Activated T-helper 1 cell treated with anti-CD3 and anti-CD28 coated beads, Interleukin-12 subunit alpha, Interleukin-12 subunit beta, Interleukin-2, Interleukin-4 antibody, amounts not matched to agents 30 ng/mL and 10 ng/mL and 1 ng/mL, durations not matched to agents 14 hours and 24 hours and 36 hours (primary cell): ENCODE results near the gene HTR4. TPM values are rescaled to one million over a fixed set of nuclear protein-coding genes. Genes with fewer than 3 reads are reported as not detected.
"Not testable (repeated sequence)": the region's sequence is repeated elsewhere in the genome, so short reads cannot be mapped to it uniquely, and the experiment has no call there.

ENCODE experiments used
- DNase-seq: peaks from one replicate; pipeline ENCODE4 v3.0.0; 2021; ENCODE audit warnings: low spot score
- H3K27ac Mint-ChIP-seq: one replicate; pipeline ENCODE4 v1.8.0; 2021; ENCODE audit warnings: mild to moderate bottlenecking, mixed read lengths
- H3K27me3 Mint-ChIP-seq: one replicate; pipeline ENCODE4 v1.8.0; 2022; ENCODE audit warnings: mild to moderate bottlenecking, moderate library complexity, mixed read lengths; ENCODE audit not compliant: insufficient read depth
- H3K36me3 Mint-ChIP-seq: one replicate; pipeline ENCODE4 v1.8.0; 2021; ENCODE audit warnings: low read depth, mixed read lengths
- H3K4me1 Mint-ChIP-seq: one replicate; pipeline ENCODE4 v1.8.0; 2021; ENCODE audit warnings: low read depth, mixed read lengths
- H3K4me3 Mint-ChIP-seq: one replicate; pipeline ENCODE4 v1.8.0; 2021; ENCODE audit warnings: mild to moderate bottlenecking, moderate library complexity, mixed read lengths
- H3K9me3 Mint-ChIP-seq: one replicate; pipeline ENCODE4 v1.8.0; 2021; ENCODE audit warnings: mixed read lengths
- intact Hi-C: fragments of 100-400 bp; cut with micrococcal nuclease; formaldehyde crosslinking; loops from one replicate; pipeline ENCODE4 v1.15.1; 2024
- total RNA-seq: library from RNA; stranded (reverse); gene quantifications from 2 replicates; pipeline ENCODE4 v1.2.3, GENCODE V29; 2022

HTR4 gene
- total RNA-seq, 1 donor from 2014 or later, result not detected

DNA sequence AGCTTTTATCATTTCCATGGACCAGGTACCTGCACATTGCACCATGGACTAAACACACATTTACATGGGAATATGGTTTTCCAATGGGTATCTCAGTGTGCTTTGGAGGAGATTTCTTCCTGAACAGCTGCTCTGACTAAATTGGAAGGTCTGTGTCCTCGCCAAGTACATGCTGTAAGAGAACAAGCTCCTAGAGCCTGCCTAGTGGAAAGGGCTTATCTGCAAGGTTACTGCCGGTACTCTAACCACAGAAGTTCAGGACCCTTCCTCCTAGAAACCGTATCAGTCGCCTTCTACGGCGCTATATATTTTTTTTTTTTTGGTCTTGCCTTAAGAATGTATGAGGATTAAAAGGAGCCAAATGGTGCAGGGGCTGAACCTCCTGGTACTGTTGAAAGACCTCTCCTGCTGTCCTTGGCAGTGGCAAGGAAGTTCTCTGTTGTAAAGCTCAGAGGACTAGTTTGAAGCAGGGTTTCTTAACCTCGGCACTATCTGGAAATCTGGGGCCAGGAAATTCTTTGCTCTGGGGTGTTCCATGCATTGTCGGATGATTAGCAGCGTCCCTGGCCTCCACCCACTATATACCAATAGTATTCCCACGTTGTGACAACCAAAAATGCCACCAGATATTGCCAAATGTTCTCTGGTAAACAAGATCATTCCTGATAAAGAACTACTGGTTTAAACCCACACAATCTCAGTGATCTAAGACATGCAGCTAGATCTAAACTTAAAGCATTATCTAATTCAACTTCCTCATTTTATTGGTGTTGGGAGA is 163.1 kb downstream of the HTR4 start:
- intact Hi-C loops, result no loop called here
- no peaks in the 10 kb centered on the region for H3K9me3 Mint-ChIP-seq

DNA sequence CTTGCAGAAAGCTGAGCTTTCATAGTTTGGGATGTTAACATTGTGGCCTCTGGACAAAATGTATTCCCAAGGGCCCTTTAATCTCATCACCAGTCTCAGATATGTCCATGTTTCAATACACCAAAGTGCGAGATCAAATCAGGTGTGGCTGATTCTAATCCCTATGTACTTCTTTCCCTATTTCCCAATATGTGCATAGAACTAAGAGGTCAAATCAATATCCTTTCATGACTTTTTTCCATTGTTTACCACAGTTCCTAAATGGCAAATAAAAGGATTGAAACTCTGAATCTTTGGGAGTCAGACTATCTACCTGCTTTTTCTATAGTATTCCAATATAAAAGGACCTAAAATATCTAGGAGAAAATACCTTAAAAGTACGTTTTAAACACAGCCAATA is 165.6 kb downstream of the HTR4 start:
- intact Hi-C loops, result no loop called here
- no peak overlapping the region for H3K27ac Mint-ChIP-seq
- no peak for DNase-seq
- peaks cover 24% of the 10 kb centered on the region for H3K27me3 Mint-ChIP-seq
- H3K4me1 Mint-ChIP-seq, result no peaks in the 10 kb centered on the region
- H3K4me3 Mint-ChIP-seq, result no peak overlapping the region
- H3K9me3 Mint-ChIP-seq, result no peaks in the 10 kb centered on the region
- no peaks in the 10 kb centered on the region for H3K36me3 Mint-ChIP-seq

More for the DNA sequence above, 163.1 kb downstream of the HTR4 start:
- no peak for DNase-seq
- H3K27me3 Mint-ChIP-seq, result peaks cover 23% of the 10 kb centered on the region
- no peaks in the 10 kb centered on the region for H3K36me3 Mint-ChIP-seq
- H3K27ac Mint-ChIP-seq, result no peak overlapping the region
- no peaks in the 10 kb centered on the region for H3K4me1 Mint-ChIP-seq
- no peak overlapping the region for H3K4me3 Mint-ChIP-seq

DNA sequence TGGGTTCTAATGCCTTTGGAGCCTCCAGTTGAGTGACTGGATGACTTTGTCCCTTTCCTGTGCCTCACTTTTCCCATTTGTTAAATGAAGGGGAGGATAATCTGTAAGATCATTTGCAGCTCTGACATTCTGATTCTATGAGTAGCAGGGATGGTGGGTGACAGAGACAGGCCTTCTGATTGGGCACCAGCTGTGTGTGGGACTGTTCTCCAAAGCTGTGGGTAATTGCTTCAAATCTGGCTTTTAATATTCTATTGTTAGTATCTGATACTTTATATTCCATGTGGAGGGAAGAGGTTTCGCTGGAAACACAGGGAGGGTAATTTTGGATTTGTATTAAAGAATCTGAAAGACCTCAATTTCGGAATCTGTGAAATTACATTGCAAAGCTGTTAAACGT is 167.9 kb downstream of the HTR4 start:
- intact Hi-C loops, result no loop called here
- H3K27ac Mint-ChIP-seq, result no peak overlapping the region
- no peak overlapping the region for H3K4me3 Mint-ChIP-seq
- H3K4me1 Mint-ChIP-seq, result no peaks in the 10 kb centered on the region
- H3K9me3 Mint-ChIP-seq, result no peaks in the 10 kb centered on the region
- H3K36me3 Mint-ChIP-seq, result no peaks in the 10 kb centered on the region
- DNase-seq, result no peak
- H3K27me3 Mint-ChIP-seq, result peaks cover 27% of the 10 kb centered on the region

DNA sequence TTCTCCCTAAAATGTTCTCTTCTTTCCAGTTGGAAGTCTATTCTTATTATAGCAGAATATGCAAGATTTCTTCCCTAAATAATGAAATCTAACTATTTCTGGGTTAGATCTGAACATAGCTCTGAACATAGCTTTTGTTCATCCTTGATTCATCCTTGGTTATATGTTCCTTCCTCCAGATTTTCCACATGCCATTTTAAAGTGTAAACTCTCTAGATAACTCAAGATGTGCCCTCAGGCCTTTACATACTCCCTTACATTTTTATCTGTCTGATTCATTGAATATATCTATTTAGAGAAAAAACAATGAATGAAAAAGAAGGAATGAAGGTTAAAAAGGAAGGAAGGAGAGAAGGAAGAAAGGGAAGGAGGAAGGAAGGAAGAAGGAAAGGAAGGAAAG is 169.7 kb downstream of the HTR4 start:
- Mint-ChIP-seq H3K27me3 (peaks cover 18% of the 10 kb centered on the region), H3K4me3 (no peak overlapping the region), H3K27ac (no peak overlapping the region), H3K4me1 (no peaks in the 10 kb centered on the region), H3K9me3 (no peaks in the 10 kb centered on the region), H3K36me3 (no peaks in the 10 kb centered on the region)
- no peak for DNase-seq
- intact Hi-C loops, result no loop called here

DNA sequence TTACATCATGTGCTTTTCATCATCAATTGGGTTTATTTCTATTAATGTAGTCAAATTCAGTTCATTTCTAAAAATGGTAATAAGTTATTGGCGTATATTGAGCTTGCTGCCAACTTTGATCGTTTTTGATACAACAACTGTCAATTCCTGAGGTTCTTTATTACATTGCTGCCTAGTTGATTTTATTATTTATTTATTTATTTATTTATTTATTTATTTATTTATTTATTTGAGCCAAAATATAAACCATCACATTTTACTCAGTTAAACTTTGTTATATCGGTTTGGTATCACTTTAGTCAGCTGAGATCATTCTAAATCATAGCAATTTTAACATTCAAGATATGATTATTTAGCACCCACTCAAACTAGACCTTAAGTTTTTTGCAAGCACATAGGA is 170.6 kb downstream of the HTR4 start:
- intact Hi-C loops, result loop anchor here (1.0 kb wide), 2 partner anchors 39 to 248 kb away; no protein-coding TSS in a partner anchor
- Mint-ChIP-seq H3K4me3 (no peak overlapping the region), H3K27me3 (peaks cover 15% of the 10 kb centered on the region), H3K36me3 (no peaks in the 10 kb centered on the region), H3K27ac (no peak overlapping the region), H3K4me1 (no peaks in the 10 kb centered on the region), H3K9me3 (no peaks in the 10 kb centered on the region)
- DNase-seq, result no peak

DNA sequence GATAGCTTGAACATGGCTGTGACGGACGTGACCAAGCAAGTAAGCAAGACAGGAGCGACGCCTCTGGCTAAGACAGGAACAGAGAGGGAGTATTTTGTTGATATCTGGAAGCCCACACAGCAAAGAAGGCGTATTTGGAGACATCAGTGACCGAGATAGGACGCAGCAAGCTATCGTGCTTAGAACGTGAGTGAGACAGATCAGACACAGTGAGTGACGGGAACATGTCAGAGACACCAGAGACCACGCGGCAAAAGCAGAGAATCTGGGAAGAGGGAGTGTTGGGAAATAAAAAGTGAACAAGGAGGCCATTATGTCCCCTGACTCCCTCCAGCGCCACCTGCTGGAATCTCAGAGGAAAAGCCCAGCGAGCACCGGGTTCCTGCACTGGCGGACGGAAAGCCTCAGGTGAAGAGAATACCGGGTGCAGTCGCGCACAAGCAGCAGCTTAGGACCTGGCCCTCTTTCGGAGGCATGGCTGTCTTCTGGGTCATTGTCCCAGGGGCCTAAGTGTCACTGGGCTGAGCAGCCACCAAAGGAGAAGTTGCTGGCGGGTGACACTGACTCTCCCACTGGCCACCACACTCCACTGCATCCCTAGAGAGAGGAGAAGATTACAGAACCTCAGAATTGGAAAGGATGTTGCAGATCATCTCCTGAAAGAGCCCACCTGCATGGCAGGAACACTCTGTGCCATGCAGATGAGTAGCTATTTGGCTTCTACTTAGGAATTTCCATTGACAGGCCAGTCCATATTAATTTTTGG is 171.4 kb downstream of the HTR4 start:
- Mint-ChIP-seq H3K36me3 (no peaks in the 10 kb centered on the region), H3K9me3 (no peaks in the 10 kb centered on the region), H3K27me3 (peaks cover 15% of the 10 kb centered on the region), H3K27ac (no peak overlapping the region), H3K4me1 (no peaks in the 10 kb centered on the region), H3K4me3 (no peak overlapping the region)
- intact Hi-C loops, result loop anchor here (1.0 kb wide), 3 partner anchors 39 to 304 kb away; no protein-coding TSS in a partner anchor
- DNase-seq, result peak; percentile 49

DNA sequence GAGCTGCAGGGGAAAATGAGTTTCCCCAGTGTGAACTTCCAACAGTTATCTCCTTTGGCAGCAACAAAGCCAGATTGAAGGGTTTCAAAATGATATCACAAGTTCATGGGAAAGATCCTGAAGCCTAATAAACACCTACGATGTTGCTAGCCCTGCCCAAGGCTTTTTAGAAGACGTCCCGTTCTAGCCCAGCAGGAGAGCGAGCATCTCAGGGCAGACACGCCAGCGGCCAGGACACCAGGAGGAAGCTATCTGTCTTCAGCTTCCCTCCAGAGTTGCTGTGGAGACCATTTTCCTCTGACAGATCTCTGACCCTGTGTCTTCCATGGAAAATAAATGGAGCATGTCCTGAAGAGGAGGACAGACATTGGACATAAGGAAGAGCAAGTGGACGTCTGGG is 172.1 kb downstream of the HTR4 start:
- DNase-seq, result no peak
- Mint-ChIP-seq H3K27ac (no peak overlapping the region), H3K36me3 (no peaks in the 10 kb centered on the region), H3K27me3 (peaks cover 12% of the 10 kb centered on the region), H3K4me1 (no peaks in the 10 kb centered on the region), H3K4me3 (no peak overlapping the region), H3K9me3 (no peaks in the 10 kb centered on the region)
- intact Hi-C loops, result loop anchor here (1.0 kb wide), 1 partner anchor 303 kb away; no protein-coding TSS in a partner anchor

DNA sequence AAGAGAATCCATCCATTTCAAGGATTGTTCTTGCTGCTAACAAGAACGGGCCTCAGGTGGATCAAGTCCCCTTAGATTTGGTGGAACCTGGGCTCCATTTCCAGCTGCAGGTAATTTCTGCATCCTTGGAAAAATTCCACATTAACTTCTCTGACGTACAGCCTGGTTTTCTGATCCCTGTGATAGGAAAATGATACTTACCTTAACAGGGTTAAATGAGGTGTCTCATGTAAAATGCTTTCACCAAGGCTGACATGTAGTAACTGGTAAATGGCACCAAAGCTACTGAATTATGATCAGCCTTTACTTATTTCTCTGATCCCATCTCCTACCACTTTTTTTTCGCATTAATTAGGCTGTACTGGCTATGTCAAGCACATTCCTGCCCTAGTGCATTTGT is 176.9 kb downstream of the HTR4 start:
- intact Hi-C loops, result no loop called here
- Mint-ChIP-seq H3K9me3 (no peaks in the 10 kb centered on the region), H3K4me1 (no peaks in the 10 kb centered on the region), H3K4me3 (no peak overlapping the region), H3K27ac (no peak overlapping the region), H3K36me3 (no peaks in the 10 kb centered on the region), H3K27me3 (peaks cover 4% of the 10 kb centered on the region)
- no peak for DNase-seq

DNA sequence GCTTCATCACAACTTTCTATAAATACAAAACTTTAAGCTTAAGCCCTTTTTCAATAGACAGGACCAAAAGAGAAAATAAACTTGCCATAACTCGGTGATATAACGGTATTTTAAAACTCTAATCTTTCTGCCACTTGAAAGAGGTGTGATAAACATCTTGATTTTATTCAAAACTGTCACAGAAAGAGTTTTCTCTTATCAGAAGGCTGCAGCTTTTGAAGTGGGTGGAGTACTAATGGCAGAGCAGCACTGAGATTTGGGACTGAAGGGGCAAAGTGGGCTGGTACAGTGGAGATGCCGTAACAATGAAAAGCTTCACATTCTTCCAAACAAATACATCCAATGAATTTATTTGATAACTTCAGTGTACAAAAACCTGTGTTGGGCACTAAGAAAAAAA is 178.0 kb downstream of the HTR4 start:
- Mint-ChIP-seq H3K4me3 (no peak overlapping the region), H3K27ac (no peak overlapping the region), H3K4me1 (no peaks in the 10 kb centered on the region), H3K36me3 (no peaks in the 10 kb centered on the region), H3K27me3 (peaks cover 4% of the 10 kb centered on the region), H3K9me3 (no peaks in the 10 kb centered on the region)
- intact Hi-C loops, result no loop called here
- DNase-seq, result no peak

DNA sequence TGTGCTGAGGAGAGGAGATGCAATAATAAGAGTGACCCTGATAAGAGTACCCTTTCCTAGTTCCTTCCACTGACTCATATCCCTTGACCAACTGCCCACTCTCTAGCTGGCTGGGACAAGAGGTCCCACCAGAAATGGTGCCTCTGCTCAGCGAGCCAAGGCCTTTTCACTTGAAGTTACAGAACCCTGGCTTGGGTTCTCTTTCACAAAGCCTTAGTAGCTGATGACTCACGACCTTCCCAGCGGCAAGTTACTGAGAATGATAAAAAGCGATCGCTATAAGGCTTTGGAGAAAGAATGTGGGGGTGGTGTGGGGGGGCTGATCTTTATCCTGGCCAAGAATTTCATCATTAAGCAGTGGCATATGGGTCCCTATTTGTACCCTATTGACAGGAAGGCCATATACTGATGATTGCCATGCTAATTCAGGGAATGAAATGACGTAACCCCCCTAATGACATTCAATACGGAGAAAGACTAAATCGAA is 180.3 kb downstream of the HTR4 start:
- peaks cover 4% of the 10 kb centered on the region for H3K27me3 Mint-ChIP-seq
- H3K4me3 Mint-ChIP-seq, result no peak overlapping the region

DNA sequence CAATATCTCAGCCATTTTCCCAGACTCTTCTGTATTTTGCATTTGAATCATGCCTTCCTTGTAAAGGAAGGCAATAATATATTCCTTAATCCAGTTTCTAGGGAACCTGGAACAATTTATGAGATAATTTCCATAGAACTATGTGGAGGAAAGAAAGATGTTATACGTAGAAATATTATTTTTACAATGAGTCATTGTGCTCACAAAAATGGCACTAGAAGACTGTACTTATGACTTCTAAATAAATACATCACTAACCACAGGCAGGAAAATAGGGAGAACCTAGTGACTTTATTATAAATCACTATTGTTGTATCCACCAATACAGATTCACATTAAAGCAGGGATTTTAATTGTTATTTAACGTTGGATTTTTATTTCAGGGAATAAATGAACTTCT is 182.9 kb downstream of the HTR4 start:
- no peaks in the 10 kb centered on the region for H3K36me3 Mint-ChIP-seq
- H3K9me3 Mint-ChIP-seq, result no peaks in the 10 kb centered on the region
- DNase-seq, result no peak
- intact Hi-C loops, result no loop called here
- no peak overlapping the region for H3K4me3 Mint-ChIP-seq
- H3K27ac Mint-ChIP-seq, result no peak overlapping the region
- no peaks in the 10 kb centered on the region for H3K4me1 Mint-ChIP-seq
- peaks cover 4% of the 10 kb centered on the region for H3K27me3 Mint-ChIP-seq

More for the DNA sequence above, 180.3 kb downstream of the HTR4 start:
- DNase-seq, result no peak
- H3K9me3 Mint-ChIP-seq, result no peaks in the 10 kb centered on the region
- no peak overlapping the region for H3K27ac Mint-ChIP-seq
- no peaks in the 10 kb centered on the region for H3K4me1 Mint-ChIP-seq
- intact Hi-C loops, result no loop called here
- H3K36me3 Mint-ChIP-seq, result no peaks in the 10 kb centered on the region

DNA sequence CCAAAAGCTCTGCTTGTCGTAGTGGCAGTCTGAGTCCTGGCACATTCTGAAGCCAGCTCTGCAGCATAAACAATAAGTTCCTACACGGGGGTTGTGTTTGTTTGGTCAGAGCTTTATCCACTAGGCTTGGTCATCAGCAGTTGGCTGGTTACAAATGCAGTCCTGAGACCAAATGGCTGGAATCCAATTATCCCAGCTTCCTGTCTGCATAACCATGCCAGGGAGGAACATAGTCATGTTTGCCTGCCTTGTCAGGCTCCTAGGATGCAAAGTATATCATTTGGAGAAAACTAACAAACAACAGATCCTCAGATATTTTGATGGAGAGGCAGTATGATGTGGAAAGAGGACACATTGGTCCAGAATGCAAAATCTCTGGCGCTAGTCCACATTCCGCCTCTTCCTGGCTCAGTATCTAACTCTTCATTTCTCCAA is 184.8 kb downstream of the HTR4 start:
- H3K27me3 Mint-ChIP-seq, result peaks cover 4% of the 10 kb centered on the region
- no peak overlapping the region for H3K4me3 Mint-ChIP-seq
- no peaks in the 10 kb centered on the region for H3K36me3 Mint-ChIP-seq
- no peak for DNase-seq
- intact Hi-C loops, result no loop called here
- no peaks in the 10 kb centered on the region for H3K9me3 Mint-ChIP-seq
- no peaks in the 10 kb centered on the region for H3K4me1 Mint-ChIP-seq
- H3K27ac Mint-ChIP-seq, result no peak overlapping the region

DNA sequence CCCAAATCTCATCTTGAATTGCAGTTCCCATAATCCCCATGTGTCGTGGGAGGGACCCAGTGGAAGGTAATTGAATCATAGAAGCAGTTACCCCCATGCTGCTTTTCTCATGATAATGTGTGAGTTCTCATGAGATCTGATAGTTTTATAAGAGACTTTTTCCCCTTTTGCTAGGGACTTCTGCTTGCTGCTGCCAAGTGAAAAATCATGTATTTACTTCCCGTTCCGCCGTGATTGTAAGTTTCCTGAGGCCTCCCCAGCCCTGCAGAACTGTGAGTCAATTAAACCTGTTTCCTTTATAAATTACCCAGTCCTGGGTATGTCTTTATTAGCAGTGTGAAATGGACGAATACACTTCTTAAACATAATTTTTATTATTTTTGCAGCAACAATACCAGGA is 185.6 kb downstream of the HTR4 start:
- H3K4me3 Mint-ChIP-seq, DNase-seq, intact Hi-C loops, H3K9me3 Mint-ChIP-seq, H3K4me1 Mint-ChIP-seq, H3K36me3 Mint-ChIP-seq, H3K27ac Mint-ChIP-seq, H3K27me3 Mint-ChIP-seq: not testable (repeated sequence)
